LoVo (cell line): Measurements from ENCODE around the gene CSF2RB.
"Not testable (repeated sequence)": the region's sequence is repeated elsewhere in the genome, so short reads cannot be mapped to it uniquely, and the experiment has no call there.

Source experiments
- DNase-seq: peaks from one replicate; pipeline ENCODE4 v3.0.0-alpha.2; 2016; ENCODE audit warnings: low spot score

CSF2RB gene

DNA sequence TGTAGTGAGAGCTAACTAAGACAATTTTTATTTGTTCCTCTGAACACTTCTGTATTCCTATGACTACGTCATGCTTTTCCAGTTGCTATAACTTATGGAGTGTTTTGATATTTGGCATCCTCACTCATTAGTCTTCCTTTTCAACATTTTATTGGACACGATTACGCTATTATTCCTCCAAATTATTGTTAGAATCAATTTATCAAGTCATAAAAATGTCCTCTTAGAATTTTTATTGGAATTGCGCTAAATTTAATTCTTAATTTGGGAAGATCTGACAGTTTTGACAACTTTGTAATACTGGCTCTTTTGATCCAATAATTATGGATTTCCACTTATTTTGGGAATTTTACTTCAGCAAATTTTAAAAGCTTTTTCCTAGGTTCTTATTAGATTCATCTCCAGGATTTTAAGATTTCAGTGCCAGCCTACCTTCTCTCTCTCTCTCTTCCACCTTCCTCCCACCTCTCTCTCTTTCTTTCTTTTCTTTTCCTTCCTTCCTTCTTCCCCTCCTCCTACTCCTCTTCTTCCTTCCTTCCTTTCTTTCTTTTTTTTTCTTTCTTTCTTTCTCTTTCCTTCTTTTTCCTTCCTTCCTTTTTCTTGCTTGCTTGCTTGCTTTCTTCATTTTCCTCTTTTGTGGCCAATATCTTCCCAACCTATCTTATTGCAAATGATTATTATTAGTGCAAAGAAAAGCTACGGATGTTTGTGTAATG lies 55.0 kb downstream of the CSF2RB start:
- DNase-seq, result no peak

DNA sequence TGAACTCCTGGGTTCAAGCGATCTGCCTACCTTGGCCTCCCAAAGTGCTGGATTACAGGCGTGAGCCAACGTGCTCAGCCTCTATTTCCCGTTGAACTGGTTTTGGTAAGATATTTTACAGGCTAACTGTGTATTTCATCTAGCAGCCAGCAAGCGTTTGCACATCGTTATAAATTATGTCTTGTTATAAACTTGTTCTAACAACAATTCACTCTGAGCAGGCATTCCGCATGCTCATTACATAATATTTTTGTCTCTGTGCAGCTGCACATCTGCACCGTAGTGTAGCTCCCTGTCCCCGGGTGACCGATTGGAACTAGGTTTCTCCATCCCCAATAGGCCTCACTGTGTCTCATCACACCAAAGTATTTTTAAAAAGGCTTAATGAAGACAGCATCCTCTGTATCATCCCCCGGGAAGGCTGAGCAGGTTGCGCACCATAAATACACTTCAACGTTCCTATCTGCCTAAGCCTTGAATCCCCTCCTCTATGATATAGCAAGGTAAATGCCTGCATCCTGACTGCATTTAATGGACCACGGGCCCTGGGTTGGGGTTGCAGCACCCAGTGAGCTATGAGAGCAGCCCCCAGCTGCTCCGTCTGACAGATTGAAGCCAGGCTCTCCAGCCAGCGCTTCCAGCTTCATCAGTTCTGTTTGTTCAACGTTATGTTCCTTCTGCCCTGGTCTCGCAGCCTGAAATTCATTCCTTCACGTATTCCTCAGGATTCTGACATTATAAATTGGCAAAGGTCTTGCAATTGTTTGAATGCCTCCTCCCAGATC lies 58.1 kb downstream of the CSF2RB start:
- DNase-seq, result no peak

DNA sequence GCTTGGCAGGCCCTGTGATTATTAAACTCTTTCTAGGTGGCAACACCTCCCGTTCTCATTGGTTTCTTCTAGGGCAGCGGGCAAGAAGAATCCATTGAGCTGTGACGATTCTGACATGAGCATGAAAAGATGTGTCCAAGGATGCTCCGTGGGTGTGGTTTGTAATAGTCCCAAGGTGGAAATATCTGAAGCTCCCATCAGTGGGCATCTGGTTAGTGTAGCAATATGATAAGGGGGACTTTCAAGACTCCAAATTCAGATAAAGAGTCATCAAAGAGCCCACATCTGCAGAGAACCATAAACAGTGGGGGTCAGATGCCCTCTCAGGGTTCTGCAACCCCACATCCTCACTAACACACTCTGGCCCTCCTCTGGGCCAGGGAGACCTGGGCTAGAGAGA lies 63.2 kb downstream of the CSF2RB start:
- no peak for DNase-seq

DNA sequence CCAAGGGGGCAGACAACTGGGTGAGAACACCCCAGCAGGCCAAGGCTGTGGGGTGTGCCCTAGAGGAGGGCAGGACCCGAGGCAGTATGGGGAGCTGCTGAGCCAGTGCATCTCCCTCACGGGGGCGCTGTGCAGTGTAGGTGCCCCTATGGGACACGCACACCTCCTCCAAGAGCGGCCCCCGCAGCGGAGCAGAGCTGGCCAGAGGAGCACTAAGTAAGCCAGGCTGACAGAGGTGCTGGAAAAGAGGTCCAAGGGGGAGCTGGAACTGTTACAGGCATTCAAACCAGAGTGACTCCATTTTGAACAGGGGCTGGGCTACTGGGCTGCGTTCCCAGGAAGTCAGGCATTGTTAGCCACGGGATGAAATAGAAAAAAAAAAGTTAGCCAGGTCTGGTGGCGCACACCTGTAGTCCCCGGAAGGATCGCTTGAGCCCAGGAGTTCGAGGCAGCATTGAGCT lies 64.0 kb downstream of the CSF2RB start:
- peak; percentile 22 for DNase-seq

DNA sequence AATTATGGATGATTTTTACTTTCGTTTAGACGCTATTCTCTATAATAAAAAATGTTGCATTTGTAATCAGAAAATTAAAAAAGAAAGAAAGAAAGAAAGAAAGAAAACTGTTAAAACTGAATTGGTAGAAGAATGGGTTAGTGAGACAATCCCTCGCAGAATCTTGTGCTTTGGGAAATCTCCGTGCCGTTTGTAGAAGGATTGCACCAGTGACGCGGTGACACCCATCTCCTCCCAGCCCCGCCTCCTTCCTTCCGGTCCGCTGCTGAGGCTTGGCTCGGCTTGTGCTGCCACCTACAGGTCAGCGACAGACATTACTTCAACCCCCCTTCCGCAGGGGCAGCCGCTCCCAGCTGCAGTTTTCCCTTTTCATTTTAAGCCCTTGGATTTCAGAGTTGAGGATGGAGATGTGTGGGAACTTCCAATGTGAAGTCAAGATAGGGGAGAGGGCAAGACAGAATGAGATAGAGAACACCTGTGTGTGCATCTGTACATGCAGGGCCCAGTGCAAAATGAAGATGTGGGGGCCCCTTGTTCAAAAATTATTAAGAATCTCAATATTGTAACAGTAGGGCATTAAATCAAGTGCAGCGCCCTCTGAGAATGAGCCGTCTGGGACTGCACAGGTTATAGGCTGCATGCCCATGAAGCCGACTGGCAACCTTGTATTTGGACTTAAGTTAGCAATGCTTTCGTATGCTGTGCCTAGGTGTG lies 64.7 kb downstream of the CSF2RB start:
- DNase-seq, result peak; percentile 89

DNA sequence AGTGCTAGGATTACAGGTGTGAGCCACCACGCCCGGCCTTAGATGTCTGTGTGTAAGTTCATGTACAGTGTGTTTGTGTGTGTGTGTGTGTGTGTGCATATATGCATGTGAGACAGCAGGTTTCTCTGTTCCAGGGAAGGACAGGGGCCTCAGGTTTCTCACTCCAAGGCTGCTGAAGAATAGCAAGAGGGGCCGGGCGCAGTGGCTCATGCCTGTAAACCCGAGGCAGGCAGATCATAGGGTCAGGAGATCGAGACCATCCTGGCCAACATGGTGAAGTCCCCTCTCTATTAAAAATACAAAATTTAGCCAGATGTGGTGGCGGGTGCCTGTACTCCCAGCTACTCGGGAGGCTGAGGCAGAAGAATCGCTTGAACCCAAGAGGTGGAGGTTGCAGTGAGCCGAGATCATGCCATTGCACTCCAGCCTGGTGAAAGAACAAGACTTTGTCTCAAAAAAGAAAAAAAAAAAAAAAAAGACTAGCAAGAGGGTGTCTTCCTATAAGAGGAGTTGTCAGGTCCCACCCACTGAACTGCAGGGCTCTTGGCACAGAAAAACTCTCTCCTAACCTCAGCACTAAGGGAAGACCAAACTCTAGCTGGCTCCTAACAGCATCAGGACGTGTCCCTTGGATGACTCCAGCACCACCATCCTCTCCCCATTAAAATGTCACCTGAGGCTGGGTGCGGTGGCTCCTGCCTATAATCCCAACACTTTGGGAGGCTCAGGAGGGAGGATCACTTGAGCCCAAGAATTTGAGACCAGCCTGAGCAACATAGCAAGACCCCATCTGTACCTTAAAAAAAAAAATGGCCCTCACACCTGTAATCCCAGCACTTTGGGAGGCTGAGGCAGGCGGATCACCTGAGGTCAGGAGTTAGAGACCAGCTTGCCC lies 65.8 kb downstream of the CSF2RB start:
- DNase-seq, result no peak

DNA sequence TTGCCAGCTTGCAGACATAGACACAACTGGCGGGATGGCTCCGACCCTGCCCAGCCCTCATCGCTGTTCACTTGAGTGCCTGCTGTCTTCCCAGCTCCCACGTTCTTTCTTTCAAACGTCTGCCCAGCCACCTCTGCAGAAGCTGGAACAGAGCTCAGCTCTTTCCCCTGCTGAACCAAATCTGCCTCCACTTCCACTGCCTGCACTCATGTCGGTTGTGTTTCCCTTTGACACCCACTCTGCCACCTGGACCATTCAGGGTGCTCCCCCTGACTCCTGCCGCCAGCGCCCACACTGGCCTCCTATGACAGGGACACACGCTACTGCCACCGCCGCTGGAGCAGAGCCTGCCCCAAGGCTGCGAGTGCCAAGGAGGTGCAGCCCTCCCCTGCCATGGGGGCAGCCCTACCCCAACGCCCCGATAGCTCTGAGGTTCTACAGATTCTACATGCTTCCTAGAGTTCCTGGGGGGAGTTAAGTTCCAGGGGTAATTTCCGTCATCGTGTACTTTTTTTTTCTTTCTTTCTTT lies 67.9 kb downstream of the CSF2RB start:
- no peak for DNase-seq

DNA sequence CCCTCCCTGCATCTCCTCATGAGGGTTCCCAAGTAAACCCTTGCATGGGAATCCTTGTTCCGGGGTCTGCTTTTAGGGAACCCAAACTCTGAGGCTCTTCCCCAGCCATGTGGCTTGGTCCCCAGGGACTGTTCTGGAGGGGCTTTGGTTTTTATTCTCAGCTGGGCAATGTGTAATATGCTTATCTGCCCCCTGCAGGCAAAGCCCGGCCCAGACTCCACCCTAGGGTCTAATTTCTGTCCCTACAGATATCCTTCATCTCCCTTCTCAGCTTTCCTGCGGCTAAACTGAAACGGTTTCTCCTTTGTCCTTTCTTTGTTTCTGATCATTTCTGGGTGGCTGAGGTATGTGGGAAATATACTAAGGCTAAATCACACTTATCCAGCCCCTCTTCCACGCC lies 68.7 kb downstream of the CSF2RB start:
- no peak for DNase-seq

DNA sequence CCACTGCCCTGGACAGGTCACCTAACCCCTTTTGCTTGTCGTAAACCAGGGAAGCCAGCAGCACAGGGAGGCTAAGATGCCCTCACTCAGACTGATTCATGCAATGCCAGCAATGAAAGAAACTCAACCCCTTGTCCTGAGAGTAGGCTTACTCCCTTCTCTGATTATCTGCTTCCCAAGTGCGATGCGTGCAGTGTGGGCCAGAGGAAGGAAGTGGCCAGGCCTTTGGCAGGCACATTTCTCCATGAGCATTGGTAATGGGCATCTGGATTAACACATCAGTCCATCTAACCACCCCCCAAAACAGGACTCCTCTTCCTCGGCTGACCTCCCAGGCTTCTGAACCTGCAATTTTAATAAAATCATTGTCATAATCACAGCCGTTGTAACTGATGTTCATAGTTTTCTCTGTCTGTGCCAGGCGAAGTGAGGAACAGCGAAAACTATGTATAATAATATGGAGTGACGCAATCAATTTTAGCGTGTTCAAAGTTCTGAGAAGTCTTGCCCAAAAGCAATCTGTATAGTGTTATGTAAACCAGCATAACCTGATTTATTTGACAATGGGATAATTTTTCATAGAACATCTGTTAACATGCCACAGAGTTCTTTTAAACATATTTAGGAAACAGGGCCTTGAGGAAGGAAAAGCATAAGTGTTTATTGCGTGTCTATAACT lies 71.9 kb downstream of the CSF2RB start:
- DNase-seq, result no peak

DNA sequence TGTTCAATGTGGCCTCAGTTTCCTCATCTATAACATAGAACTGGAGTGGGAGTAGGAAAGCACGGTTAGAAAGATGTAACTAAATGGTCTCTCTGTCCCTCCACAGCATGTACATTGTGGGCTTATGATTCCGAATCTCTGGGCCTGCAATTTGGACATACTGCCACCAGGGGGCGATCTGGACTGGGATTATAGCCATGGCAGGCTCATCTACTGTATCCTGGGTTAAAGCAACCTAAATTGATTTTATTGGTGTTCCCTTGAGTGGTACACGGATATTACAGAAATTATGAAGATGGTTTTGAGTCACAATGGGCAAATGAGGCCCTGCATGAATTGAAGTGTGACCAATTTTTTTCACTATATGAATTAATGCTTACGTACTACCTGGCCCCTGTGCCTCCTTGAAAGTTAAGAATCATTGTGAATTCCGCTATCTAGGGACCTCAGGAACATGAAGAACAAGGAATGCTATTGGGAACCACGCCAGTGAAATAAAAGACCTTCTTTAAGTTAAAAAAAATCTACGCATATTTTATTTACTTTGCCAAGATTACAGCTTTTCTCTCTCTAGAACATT lies 72.9 kb downstream of the CSF2RB start:
- DNase-seq, result no peak

DNA sequence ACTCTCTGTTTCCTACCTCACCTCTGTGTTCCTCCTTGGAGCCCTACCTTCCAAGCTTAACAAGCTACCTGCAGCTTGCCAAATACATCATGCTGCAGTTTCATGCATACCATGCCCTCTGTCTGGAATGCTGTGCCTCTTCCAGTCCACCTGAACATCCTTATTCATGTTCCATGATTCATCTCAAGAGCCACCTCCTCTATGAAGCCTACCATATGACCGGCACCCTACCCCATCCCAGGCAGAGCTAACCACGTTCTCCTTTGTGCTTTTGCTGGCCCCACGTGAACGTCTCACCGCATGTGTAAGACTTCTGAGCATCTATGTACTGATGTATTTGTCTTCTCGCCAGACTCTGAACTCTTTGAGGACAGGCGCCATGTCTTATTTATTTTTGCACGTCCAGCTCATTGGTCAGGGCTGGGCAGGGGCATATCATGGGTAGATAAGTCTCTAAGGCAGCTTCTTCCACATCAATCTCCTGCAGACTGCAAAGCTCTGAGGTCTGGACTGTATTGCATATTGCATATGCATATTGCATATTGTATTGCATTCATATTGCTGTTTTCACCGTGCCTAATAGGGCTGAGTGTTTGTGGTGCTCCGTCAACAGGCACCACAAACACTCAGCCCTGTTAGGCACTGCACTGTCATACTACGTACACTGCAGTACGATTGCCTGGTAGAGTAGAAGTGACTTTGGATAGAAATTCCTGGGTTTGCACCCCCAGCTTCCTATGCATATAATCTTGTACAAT lies 74.8 kb downstream of the CSF2RB start:
- DNase-seq, result no peak

DNA sequence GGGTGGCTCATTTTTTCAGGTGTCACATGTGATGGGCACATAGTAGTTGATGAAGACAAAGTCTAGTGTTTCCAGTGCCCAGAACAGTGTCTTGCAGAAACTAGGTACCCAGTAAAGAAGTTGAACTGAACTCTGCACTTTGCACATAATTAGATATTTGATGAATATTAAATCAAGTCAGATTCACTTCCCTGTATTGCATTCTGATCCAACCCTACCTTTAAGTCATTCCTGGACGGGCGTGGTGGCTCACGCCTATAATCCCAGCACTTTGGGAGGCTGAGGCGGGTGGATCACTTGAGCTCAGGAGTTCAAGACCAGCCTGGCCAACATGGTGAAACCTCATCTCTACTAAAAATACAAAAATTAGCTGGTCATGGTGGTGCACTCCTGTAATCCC lies 75.6 kb downstream of the CSF2RB start:
- DNase-seq, result not testable (repeated sequence)
